PC-9 (cell line): Measurements from ENCODE around the gene LINGO3.

Source experiments
- CTCF ChIP-seq: fragments of 200-600 bp; sonication (generic); conservative IDR thresholded peaks from 2 replicates; pipeline ENCODE4 v1.6.1; 2017; ENCODE audit warnings: mixed run types, antibody characterized with exemption, mild to moderate bottlenecking, moderate library complexity
- EZH2 ChIP-seq: fragments of 200-600 bp; sonication (generic); IDR thresholded peaks from 2 replicates; pipeline ENCODE4 v1.8.0; 2017; ENCODE audit warnings: antibody characterized with exemption, low read depth

- TF ChIP-seq CTCF (no peak), EZH2 (no peak)
Observed at GRCh38 chr19:2341244-2341751, 33.3 kb upstream of the LINGO3 start.
